Activated CD8-positive, alpha-beta memory T cell treated with anti-CD3 and anti-CD28 coated beads, Interleukin-2, amount 50 U/mL, for 4 hours (primary cell): ENCODE results near the gene SSBP1.
"Not testable (repeated sequence)": the region's sequence is repeated elsewhere in the genome, so short reads cannot be mapped to it uniquely, and the experiment has no call there.

ENCODE experiments used
- DNase-seq: peaks from one replicate; pipeline ENCODE4 v3.0.0-alpha.2; 2020

Gene SSBP1

GRCh38 chr7:141709749-141710148, 28.4 kb upstream of the SSBP1 start:
- no peak for DNase-seq

- DNase-seq = no peak
Observed at GRCh38 chr7:141710301-141710700, 27.9 kb upstream of the SSBP1 start.

GRCh38 chr7:141712603-141713255, 25.4 kb upstream of the SSBP1 start:
- no peak for DNase-seq

- no peak for DNase-seq
Observed at GRCh38 chr7:141713890-141714289, 24.3 kb upstream of the SSBP1 start.

GRCh38 chr7:141714571-141714970, 23.6 kb upstream of the SSBP1 start:
- DNase-seq = no peak

- DNase-seq = no peak
Observed at GRCh38 chr7:141715018-141715417, 23.1 kb upstream of the SSBP1 start.

- no peak for DNase-seq
Observed at GRCh38 chr7:141715794-141716689, 22.1 kb upstream of the SSBP1 start.

GRCh38 chr7:141717450-141717849, 20.7 kb upstream of the SSBP1 start:
- DNase-seq = no peak

GRCh38 chr7:141722529-141722928, 15.6 kb upstream of the SSBP1 start:
- DNase-seq = no peak

- no peak for DNase-seq
Observed at GRCh38 chr7:141729020-141729419, 9.1 kb upstream of the SSBP1 start.

- no peak for DNase-seq
Observed at GRCh38 chr7:141731476-141732149, 6.5 kb upstream of the SSBP1 start.

- no peak for DNase-seq
Observed at GRCh38 chr7:141737118-141737835, 881 bp upstream of the SSBP1 start.

- DNase-seq = no peak
Observed at GRCh38 chr7:141738592-141739013, 445 bp downstream of the SSBP1 start.

- DNase-seq = no peak
Observed at GRCh38 chr7:141739250-141739649, 1.1 kb downstream of the SSBP1 start.

- DNase-seq = no peak
Observed at GRCh38 chr7:141742229-141742628, 4.1 kb downstream of the SSBP1 start.

- DNase-seq = no peak
Observed at GRCh38 chr7:141744131-141744530, 6.0 kb downstream of the SSBP1 start.

GRCh38 chr7:141748396-141748795, 10.2 kb downstream of the SSBP1 start:
- DNase-seq = no peak

GRCh38 chr7:141751904-141752303, 13.7 kb downstream of the SSBP1 start:
- not testable (repeated sequence) for DNase-seq

GRCh38 chr7:141752634-141753033, 14.5 kb downstream of the SSBP1 start:
- no peak for DNase-seq

- DNase-seq = no peak
Observed at GRCh38 chr7:141754939-141755338, 16.8 kb downstream of the SSBP1 start.

GRCh38 chr7:141763797-141764196, 25.6 kb downstream of the SSBP1 start, which contains the start of gene TAS2R3:
Gene TAS2R3 (plus strand): TSS chr7:141764097. CDS start chr7:141764159, 62 bp downstream.
- DNase-seq = no peak

- not testable (repeated sequence) for DNase-seq
Observed at GRCh38 chr7:141770083-141770583, 32.0 kb downstream of the SSBP1 start.

GRCh38 chr7:141776374-141776773, 38.2 kb downstream of the SSBP1 start, which contains the start of gene TAS2R4:
Gene TAS2R4 (plus strand): TSS chr7:141776674. CDS start chr7:141778489, 1,815 bp downstream.
- DNase-seq = no peak
